Stimulated activated CD8-positive, alpha-beta memory T cell treated with anti-CD3 and anti-CD28 coated beads, Interleukin-15, amount 100 ng/mL, for 1 hour (primary cell): ENCODE measurements around the gene NR0B2.
A peak's percentile ranks its signal among the peaks of the same experiment; 100 is the strongest.
"Not testable (repeated sequence)": the region's sequence is repeated elsewhere in the genome, so short reads cannot be mapped to it uniquely, and the experiment has no call there.

Experiments
- DNase-seq: peaks from one replicate; pipeline ENCODE4 v3.0.0-alpha.2; 2020; ENCODE audit warnings: low read depth

The NR0B2 gene, protein sequence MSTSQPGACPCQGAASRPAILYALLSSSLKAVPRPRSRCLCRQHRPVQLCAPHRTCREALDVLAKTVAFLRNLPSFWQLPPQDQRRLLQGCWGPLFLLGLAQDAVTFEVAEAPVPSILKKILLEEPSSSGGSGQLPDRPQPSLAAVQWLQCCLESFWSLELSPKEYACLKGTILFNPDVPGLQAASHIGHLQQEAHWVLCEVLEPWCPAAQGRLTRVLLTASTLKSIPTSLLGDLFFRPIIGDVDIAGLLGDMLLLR

DNA sequence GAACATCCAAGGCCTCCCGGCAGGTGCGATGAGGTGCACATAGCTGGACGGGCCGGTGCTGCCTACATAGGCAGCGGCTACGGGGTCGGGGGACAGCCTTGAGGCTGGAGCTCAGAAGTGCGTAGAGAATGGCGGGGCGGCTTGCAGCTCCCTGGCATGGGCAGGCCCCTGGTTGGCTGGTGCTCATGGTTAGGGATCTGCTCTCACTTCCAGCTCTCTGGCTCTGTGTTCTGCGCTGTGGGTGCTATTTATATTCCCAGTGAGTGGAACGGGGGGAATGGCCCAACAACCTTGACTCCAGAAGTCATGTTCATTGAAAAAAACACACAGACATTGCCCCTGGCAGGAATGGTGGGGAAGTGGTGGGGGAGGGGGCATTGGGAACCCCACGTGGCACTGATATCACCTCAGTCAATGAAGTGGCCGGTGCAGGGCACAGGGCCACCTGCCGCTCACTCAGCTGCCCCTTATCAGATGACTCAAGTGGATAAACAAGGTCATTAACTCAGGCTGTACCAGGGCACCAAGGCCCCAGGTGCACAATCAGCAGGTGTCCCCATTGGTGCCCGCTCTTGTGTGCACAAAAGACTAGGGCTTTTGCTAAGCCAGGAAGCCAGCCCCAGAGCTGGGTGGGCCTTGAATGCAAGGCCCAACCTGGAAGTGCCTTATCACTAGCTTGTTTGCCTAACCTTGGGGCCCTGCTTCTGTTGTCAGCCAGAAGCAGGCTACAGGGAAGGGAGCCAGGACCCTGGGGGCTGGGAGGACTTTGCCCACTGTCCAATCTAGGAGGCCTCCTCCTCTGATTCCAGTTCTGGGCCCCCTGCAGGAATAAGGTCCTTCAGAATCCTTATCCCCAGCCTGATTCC lies at the start of gene NR0B2:
Gene NR0B2, minus strand, starts transcription at position 222 of the 866 bp plus-strand sequence. Its CDS starts 35 bp downstream, at position 187.
- DNase-seq: no peak

DNA sequence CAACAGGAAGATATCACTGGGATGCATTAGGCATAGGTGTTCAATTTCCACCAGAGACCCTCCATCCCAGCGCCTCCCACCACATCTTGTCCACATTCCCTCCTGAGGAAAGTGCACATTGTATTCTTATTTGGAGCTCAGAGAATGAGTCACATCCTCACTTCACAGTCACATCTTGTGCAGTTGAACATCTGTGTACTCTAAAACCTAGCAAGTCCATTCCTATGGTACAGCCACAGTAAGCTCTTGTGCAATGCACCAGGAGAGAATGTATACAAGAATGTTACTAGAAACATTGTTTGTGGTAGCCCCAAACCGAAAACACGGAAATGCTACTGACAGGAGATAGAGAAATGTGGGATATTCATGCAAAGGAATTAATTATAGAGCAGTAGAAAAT lies 48.1 kb upstream of the NR0B2 start:
- DNase-seq: no peak

DNA sequence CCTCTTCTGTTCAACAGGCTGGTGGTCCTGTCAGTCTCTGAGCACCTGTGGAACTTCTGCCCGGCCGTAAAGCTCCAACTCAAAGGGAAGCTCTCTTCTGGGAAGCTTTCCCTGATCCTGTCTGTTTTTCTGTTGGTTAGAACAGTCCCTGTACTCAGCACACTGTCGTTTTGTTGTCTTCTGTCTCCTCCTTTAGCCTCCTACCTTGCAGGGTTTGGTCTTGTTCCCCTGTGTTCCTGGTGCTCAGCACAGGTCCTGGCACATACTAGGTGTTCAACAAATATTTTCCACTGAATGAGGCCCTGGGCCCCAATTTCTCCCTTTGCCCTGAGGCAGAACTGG lies 46.8 kb upstream of the NR0B2 start:
- DNase-seq: no peak

DNA sequence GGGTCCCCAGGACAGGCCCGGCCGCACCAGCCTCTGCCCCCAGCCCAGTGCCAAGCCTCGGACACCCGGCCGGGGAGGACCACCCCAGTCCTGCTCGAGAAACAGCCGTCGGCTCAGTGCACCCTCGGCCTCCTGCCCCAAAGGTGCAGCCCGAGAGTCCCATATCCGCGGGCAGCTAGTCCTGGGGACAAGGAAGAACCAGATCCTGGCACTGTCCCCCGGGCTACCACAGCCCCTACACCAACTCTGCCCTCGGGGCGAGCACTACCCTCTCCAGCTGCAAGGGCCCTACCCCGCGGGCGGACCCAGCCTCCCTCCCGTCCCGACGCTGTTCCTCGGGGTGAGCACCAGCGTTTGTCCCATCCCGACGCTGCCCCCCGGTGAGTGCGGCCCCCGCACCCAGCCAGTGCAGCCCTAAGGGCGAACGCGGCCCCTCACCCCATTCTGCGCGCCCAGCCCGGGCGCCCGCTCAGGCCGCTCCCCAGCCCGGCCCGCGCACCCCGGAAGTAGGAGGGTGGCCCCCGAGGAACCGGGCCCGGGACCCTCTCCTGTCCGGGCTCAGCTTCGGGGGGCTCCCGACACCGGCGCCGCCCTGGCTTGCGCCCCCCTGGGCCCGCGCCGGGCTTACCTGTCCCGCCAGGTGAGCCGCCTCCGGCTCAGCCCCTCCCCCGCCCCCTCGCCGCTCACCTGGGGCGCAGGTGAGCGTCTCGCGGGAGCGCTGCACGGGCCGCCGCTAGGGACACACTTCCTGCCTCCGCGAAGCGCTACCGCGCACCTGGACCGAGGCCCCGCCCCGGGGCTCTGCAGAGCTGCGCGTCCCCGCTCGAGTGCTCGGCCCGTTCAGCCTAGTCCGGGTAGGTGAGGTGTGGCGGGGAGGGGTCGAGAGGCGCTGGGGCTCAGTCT lies 46.2 kb upstream of the NR0B2 start, which contains the start of gene KDF1:
Gene KDF1, minus strand, starts transcription at position 747 of the 903 bp plus-strand sequence. CDS start 8,088 bp downstream, outside the sequence.
- peak; percentile 13 for DNase-seq

DNA sequence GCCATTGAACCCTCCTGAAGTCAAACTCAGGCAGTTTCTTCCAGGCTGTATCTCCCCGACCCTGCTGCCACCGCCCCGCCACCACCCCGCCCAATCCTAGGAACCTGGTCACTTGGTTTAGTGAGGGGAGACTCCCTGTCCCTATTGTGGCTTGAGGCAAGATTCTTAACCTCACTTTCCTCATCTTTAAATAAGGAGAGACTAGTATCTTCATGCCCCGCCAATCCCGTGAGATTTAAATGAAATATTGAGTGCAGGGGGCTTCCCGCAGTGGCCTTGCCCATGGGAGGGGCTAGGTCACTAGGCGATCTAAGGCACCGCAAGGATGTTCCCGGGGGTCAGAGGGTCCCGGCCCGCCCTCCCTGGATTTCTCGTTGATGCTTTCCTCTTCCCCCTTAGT lies 45.5 kb upstream of the NR0B2 start:
- no peak for DNase-seq

DNA sequence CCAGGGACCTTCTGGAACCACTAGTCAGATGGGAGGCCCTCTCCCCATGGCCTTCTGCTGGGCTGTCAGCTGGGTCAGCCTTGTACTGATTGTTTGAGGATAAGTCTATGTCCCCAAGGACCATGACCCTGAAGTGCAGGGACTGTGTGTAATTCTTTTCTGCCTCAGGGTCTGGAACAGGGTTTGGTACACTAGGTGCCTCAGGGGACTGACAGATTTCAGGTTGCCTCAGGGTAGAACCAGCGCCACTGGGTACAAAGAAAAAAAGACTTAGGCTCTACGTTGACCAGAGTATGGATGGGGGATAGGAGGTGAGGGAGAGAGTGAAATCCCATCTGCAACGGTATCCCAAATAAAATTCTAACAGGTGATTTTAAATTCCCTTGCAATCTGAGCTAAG lies 43.5 kb upstream of the NR0B2 start:
- no peak for DNase-seq

DNA sequence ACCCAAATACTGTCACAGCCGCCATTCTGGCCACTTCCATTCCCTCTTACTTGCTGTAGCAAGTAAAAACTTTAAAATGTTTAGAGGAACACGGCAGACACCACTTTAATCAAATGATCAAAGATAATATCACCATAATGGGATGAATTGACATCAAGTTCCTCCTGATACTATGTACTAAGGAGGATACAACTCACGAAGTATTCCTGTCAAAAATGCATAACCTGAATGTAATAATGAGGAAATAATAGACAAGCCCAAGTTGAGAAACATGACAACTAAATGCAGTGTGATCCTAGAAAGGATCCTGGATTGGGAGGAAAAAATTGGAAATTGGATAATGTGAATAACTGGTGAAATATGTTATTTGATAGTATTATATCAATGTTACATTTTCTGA lies 42.5 kb upstream of the NR0B2 start:
- no peak for DNase-seq

DNA sequence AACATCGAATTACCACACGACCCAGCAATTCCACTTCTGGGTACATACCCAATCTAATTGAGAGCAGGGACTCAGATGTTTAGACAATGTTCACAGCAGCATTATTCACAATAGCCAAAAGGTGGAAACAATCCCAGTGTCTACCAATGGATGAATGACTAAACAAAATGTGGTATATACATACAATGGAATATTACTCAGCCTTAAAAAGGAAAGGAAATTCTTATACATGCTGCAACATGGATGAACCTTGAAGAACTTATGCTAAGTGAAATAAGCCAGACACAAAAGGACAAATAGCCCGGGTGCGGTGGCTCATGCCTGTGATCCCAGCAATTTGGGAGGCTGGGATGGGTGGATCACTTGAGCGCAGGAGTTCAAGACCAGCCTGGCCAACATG lies 39.6 kb upstream of the NR0B2 start:
- no peak for DNase-seq

DNA sequence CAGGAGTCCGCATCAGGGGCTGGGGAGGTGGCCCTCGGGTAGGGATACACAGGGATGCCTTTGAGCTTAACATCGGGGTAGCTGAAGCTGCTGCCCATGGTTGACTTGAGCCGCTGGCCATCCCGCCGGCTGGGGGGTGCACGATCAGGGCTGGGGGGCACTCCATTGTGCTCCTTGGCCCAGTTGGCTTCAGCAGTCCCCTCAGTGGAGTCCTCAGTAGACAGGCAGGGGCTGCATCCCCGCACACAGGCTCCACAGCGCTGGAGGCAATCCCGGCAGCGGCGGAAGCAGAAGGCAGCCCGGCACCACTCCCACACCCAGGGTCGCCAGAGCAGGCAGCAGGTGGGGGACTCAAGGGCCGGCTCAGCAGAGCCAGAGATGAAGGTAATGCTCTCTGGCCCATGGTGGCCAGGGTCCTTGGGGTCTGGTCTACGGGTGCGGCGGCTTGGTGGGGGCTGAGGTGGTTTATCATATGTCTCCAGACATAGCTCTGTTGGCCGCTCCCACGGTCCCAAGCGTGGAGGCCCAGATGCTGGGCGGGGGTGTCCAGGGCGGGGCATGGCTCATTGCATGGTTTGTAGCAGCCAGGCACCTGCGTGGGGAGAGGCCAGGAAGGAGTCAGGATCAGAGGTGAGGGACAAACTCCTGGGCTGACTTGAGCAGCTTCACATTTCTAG lies 38.2 kb upstream of the NR0B2 start:
- DNase-seq: no peak

DNA sequence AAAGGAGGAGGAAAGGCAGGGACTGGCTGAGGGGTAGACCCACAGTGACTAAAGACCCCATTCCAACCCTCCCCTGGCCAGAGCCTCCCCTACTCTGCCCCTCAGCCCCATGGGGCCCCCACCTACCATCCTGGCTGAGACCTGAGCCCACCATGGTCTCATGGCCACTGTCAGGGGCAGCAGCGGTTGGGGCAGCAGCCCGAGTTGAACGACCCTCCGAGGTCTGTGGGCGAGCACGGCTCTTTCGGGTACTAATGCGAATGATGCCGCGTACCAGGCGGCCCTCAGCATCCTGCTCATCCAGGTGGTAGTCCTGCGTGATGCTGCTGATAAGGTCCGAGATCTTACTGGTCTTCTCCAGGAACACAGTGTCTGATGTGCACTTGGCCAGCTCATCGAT lies 37.4 kb upstream of the NR0B2 start:
- DNase-seq: no peak

DNA sequence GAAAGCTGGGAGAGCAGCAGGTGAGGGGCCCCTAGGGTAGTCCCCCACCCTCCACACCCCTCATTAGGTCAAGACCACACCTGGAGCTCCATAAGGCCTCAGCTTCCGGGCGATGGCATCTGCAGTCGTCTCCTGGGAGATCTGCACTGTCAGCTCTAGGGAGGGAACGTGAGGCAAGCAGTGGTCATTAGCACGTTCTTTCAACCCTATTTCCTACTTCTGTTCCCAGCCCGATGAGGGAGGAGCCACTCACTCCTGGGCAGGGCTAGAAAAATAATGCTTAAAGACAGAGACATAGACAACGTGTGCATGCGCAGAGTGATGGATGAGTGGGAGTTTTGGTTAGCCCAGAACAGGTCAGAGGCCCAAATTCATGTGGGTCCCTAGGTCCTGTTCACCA lies 36.8 kb upstream of the NR0B2 start:
- no peak for DNase-seq

DNA sequence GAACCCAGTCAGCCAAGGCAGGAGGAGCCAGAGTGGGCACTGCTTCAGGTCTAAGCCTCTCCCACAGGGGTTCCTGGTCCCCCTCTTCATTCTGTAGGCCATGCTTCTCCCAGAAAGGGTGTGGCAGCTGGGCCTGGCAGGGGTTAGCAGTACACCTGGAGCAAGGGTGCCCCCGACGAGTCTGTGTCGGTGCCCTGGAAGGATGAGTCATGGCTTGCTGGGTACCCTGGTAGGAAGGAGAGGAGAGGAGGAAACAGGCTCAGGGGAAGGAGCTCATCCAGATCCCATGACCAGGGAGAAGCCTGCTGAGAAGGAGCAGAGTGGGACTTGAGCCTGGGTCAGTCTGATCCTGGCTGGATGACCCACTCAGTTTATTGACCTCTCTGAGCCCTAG lies 36.1 kb upstream of the NR0B2 start:
- no peak for DNase-seq

DNA sequence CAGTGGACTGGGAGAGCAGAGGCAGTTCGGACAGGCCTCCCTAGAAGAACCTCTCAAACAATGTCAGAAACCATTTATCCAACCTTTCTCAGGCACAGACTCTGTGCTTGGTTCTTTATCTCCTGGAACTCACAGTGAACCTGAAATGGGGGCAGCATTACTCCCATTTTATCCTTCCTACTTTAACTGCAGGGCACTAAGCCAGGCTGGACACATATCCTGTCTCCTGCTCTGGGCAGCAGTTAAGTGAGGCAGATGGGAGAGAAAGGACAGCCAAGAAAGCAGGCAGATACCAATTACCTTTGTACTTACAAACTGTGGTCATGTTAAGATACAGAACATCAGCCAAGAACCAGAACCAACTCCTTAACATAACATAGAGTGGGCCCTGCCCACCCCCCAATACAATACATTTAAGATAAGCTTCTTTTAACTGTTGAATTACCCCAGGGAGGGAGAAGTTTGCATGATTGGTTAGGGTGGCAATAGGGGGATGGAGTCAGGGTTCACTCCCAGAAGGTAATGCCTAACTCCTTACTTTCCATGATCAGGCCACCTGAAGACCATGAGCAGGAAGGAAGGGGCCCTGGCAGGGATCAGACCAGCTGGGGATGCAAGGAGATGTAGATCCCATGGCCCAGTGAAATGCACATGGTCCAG lies 35.6 kb upstream of the NR0B2 start:
- DNase-seq: no peak

DNA sequence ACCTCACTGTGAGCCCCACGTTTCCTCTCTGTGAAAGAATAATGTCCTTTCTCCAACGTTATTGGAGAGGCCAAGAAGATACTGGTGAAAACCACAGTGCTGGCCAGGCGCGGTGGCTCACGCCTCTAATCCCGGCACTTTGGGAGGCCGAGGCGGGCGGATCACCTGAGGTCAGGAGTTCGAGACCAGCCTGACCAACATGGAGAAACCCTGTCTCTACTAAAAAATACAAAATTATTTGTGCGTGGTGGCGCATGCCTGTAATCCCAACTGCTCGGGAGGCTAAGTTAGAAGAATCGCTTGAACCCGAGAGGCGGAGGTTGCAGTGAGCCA lies 34.9 kb upstream of the NR0B2 start:
- not testable (repeated sequence) for DNase-seq

DNA sequence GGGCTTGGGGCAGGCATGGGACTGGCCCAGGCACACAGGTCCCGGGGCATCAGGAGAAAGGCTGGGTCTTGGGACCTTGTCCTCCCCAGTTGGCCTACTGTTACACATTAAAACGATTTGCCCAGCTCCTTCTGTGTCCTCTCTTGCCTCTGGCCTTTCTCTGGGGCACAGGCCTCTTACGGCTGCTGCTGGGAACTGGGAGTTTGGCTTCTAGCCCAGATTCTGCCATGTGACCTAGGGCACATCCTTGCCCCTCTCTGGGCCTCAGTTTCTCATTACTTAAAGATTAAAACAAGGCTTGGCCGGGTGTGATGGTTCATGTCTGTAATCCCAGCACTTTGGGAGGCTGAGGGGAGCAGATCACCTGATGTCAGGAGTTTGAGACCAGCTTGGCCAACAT lies 32.5 kb upstream of the NR0B2 start:
- no peak for DNase-seq

DNA sequence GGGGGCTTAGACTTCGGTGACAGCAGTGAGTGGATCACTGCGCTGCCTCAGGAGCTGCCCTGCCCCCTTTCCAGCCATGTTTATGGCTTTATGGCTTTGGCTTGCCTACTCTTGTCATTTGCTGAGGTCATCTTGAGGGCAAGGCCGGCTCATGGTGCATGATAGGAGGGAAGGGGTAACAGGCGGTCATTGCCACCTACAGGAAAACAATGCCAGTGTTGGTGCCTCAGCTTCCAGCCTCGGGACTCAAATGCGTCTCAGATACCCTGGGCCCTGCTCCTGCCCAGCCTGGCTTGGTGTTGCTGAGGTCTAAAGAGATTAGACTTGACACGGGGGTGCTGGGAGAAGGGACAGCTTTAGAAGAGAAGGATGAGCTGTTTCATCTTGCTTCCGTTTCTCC lies 32.0 kb upstream of the NR0B2 start:
- no peak for DNase-seq

DNA sequence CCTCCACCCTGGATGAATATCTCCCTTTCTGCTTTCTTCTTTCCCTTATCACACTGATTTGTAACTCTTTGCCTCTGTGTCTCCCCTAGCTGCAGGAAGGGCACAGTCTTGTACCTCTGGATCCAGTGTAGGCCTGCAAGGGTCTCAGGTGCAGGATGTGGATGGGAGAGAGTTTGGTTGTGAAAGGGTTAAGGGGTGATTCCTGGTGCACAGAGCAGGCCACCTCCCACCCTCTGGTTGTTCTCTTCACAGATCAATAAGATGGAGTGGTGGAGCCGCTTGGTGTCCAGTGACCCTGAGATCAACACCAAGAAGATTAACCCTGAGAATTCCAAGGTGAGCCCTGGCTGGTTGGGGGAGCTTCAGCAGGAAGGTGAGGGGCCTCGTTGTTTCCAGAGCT lies 31.4 kb upstream of the NR0B2 start:
- DNase-seq: no peak

DNA sequence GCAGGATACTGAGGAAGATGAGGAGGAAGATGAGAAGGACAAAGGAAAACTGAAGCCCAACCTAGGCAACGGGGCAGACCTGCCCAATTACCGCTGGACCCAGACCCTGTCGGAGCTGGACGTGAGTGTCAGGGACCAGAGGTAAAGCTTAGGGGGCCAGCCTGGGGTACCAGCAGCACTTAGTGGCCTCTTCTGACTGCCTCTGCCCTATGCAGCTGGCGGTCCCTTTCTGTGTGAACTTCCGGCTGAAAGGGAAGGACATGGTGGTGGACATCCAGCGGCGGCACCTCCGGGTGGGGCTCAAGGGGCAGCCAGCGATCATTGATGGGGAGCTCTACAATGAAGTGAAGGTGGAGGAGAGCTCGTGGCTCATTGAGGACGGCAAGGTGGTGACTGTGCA lies 28.9 kb upstream of the NR0B2 start:
- no peak for DNase-seq

DNA sequence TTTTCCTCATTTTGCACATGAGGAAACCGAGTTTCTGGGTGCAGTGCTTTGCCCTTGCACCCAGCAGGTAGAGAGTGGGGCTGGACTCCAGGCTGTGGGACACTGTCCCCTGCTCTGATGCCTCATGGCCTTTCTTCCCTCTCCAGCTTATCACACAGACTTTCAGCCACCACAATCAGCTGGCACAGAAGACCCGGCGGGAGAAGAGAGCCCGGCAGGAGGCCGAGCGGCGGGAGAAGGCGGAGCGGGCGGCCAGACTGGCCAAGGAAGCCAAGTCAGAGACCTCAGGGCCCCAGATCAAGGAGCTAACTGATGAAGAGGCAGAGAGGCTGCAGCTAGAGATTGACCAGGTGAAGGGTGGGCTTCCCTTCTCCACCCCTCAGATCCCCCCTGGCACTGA lies 27.5 kb upstream of the NR0B2 start:
- no peak for DNase-seq

DNA sequence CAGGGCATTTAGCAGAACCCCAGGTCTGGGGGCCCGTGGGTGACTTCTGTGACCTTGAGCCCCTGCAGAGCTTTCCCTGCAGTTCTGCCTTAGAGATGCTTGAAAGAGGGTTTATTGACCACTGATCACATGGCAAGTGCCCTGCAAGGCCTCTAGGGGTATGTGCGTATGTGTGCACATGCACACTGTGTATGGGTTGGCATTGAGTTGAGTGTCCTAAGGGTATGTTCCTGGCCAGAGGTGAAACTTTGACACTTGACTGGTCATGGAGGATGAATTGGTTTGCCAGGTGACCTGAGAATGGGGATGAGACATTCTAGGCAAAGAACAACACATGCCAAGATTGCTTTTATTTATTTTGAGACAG lies 24.9 kb upstream of the NR0B2 start:
- DNase-seq: no peak

DNA sequence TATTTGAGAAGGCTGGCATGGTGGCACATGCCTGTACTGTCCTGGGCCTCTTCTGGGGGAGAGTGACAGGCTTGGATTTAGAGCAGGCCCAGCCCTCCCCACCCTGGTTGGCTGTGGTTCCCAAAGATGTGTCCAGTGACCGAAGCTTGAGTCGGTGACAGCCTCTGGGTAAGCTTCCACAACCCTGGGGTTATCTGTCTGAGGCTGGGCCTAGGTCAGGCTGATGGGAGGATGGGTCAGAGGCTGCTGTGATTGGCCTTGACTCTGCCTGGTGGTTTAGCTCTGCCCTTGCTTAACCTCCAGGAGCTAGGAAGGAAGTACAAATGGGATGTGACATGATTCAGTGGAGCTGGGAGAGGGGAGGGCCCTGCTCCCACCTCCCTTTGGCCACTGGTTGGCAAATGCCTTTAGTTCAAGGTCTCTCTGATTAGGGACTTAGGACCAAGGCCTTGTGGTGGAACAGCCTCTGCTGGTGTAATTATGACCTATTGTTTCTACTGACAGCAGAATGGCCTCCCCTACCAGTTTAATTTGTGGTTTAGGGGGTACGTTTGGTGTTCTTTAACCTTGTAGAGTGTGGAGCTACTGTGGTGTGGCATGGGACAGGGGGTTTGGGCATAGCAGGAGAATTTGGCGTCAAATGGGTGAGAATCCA lies 24.4 kb upstream of the NR0B2 start:
- DNase-seq: no peak
